PC-3 (cell line): Measurements from ENCODE around the gene SPRR3.

Source experiments
- CTCF ChIP-seq: fragments of 300-600 bp; sonication (generic); conservative IDR thresholded peaks from 2 replicates; pipeline ENCODE4 v1.5.1; 2017; ENCODE audit warnings: antibody characterized with exemption, low read depth, mild to moderate bottlenecking, low read length
- EZH2phosphoT487 ChIP-seq: fragments of 300-600 bp; sonication (generic); IDR thresholded peaks from 2 replicates; pipeline ENCODE4 v1.6.1; 2018; ENCODE audit warnings: mild to moderate bottlenecking, antibody characterized with exemption, low read length, borderline replicate concordance

- TF ChIP-seq CTCF (no peak), EZH2phosphoT487 (no peak)
Measured at GRCh38 chr1:153030895-153031294, 29.3 kb downstream of the SPRR3 start, which contains the start of gene SPRR1B.
